GM19395 (cell line): ENCODE measurements around the gene LRTM2.

Experiments
- ATAC-seq: cut with Tn5 transposase; IDR thresholded peaks from one replicate; pipeline ENCODE4 v1.9.1; 2021; ENCODE audit warnings: mild to moderate bottlenecking, moderate library complexity; ENCODE audit not compliant: unreplicated experiment

The LRTM2 gene

DNA sequence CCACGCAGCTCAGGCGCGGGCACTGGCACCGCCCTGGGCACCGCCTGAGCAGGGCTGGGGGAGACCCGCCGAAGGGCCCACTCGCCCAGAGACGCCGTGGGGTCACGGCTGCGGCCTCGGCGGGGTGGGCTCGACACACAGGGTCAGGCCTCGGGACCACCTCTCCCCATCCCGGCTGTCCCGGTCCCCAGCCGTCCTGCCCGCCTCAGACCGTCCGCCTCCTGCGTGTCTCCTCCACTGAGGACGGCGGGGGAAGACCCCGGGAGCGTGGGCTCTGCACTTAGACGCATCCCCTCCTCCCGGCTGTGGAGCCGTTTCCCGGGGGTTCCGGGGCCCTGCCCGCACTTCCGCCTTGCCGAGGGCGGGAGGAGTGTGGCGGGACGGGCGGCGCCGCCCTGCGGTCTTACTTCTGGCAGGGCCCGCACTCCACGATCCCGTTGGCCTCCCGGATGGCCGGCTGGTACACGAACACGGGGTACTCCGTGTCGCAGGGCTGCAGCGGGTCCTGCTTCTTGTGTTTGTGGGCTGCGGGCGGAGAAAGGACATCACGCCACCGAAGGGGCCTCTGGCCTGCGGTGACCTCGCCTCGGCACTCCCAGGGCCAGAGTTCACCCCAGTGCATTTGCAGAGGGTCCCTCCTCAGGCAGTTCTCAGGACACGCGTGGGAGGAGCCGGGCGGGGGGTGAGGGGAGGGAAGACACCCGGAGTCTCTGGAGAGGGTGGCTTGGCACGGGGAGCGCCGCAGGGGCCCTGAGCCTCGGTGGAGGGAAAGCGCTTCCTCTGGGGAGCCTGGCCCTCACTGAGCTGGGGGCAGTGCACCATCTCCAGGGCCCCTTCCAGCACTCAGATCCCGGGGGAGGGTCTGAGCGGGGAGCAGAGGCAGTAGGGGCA is 23.1 kb upstream of the LRTM2 start:
- ATAC-seq: peak; percentile 19

DNA sequence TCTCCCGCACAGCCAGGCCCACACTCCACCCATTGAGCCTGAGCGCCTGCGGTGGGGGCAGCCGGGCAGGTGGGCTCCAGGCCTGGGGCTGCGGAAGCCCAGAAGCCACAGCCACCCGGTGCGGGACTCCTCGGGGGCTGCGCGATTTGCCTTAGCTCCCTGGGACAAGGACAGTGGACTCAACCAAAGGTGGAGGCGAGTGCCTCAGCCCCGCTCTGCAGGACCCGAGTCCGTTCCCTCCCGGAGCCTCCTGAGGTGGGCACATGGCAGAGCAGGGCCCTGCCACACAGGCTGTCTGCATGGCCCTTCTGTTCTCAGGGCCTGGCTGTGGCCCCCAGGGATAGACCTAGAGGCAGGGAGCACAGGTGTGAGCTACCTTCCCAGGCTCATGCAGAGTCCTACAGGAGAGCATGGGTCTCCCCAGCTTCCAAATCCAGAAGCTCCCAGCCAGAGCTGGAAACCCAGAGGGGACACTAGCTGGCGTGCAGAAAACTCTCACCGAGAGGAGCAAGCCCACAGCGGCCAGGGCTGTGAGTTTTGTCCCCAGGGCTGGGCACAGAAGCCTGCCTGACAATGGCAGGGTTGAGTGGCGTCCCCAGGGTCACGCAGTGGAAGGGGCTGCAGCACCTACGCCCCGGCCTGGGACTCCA is 22.2 kb upstream of the LRTM2 start:
- no peak for ATAC-seq

- no peak for ATAC-seq
Observed at GRCh38 chr12:1798641-1799020, 21.7 kb upstream of the LRTM2 start.

DNA sequence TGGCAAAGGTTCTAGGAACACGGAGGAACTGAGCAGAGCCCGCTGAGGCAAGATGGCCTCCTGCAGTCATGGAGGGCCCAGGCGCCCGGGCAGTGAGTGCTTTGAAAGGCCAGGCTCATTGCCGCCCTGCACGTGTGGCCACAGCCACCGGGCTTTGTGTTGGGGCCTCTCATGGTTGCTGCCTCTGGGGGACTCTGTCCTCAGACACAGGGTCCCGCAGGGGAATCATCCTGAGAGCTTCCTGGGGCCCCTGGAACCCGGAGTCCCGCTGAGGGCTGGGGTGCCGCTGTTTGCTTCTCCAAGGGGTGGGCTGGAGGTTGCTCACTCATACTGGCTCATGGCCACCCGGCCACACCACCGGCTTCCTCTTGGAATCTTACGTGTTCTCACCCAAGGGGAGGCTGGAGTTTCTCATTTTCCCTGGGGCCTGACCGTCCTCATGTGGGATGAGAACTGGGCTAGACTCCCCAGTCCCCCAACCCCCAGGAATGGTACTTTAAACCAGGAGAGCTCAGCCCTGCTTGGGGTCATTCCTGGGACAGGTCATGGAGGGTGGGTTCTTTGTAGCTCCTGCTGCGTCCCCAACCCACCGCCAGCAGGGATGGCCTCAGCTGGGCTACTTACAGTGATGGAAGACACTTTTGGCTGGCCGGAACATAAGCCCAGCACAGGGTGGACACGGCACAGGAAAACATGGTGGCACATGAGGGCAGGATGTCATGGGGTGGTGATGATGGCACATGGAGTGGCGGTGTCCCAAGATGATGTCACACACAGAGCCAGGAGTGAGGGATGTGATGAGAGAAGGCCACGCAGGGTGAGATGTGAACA is 21.1 kb upstream of the LRTM2 start:
- no peak for ATAC-seq

DNA sequence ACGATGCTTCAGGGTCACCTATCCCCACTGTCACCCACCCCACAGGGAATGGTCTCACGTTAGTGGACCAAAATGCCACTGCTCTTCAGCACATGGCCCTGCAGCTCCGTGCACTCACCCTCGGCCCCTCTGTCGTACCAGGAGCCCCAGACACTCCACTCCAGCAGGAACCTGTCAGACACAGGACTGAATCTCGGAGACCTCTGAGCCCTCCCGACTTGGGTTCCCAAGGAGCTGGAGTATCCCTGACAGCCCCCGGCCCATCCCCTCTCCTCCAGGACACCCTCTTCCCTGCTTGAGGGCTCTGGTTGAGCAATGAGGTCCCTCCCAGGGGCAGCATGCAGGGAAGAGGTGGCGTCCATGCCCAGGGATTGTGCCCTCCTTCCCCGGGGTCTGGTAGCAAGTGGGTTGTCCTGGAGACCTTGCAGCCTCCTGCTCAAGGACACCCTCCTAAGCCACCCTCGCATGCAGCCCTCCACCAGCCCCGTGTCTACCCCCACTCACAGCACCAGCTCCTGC is 20.4 kb upstream of the LRTM2 start:
- ATAC-seq: no peak

- ATAC-seq: no peak
Observed at GRCh38 chr12:1800401-1801302, 19.7 kb upstream of the LRTM2 start.

DNA sequence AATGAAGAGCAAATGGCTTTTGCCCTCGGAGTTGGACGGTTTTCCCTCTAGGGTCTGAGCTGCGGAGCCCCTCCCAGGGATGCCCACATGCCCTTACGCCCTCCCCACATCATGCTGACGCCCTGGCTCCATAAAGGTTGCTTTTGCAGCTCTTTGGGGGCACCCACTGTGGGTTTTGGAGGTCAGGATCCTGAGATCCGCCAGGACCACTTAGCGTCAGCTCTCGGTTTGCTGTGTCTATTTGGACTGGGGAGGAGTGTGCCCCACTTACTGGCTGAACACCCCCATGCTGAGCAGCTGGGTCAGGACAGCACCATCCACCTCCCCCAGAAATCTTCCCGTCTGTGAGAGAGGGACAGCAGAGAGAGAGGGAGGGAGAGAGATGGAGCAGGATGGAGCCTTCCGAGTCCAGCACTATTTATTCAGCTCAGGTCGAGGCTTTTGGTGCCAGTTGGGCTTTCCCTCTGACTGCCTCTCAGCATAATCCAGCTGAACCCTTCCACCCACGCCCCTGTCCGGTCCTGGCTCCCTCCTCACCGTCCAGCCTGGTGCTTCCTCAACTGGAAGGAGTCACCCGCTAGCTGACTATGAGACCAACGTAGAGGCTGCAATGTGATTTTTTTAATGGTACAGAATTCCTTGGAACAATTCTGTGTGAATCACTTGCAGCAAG is 18.9 kb upstream of the LRTM2 start:
- ATAC-seq: no peak

DNA sequence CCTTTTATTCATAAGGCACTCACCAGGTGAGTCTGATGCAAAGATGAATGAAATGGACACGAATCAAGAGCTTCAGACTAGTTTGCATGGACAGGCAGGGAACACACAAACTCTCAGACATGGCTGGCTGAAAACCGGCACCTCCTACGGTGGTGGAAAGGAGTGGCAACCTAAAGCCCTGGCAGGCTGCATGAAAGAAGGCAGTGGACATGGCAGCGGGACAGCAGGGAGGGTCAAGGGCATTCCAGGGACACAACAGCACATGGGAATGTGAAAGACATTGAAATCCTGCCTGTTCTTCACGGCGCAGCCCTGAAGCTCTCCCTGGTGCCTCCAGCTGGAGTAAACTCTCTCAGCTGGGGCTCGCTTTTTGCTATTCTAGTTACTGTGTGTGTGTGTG is 16.6 kb upstream of the LRTM2 start:
- no peak for ATAC-seq

GRCh38 chr12:1804545-1805332 is 15.6 kb upstream of the LRTM2 start:
- ATAC-seq: peak; percentile 79

DNA sequence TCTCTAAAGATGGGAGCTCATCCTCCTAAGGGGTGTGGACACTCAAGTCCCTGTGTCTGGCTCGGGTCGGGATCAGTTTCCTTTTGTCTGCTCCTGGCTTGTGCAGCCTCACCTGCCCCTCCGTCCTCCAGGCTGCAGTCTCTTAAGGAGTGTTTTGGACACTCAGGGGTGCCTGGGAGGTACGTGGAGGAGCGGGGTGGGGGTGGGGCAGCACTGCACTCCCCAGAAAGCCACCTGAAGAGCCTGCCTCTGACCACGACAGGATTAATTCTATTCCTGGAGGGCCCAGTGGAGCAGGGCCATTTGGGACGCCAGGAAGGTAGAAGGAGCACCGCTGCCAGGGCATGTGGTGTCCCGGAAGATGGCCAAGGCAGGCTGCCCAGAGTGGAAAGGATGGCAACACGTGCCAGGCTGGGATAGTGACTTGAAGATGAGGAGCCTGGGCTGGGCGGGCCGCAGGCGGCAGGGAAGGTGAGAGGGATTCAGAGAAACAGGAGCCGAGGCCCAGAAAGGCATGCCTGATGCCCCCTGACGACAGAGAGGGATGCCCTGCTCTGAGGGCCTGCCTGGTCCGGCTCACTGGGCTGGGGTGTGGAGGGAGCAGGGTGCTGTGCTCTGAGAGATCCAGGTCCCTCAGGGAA is 14.8 kb upstream of the LRTM2 start:
- ATAC-seq: no peak

GRCh38 chr12:1806301-1807086 is 13.9 kb upstream of the LRTM2 start:
- ATAC-seq: no peak

DNA sequence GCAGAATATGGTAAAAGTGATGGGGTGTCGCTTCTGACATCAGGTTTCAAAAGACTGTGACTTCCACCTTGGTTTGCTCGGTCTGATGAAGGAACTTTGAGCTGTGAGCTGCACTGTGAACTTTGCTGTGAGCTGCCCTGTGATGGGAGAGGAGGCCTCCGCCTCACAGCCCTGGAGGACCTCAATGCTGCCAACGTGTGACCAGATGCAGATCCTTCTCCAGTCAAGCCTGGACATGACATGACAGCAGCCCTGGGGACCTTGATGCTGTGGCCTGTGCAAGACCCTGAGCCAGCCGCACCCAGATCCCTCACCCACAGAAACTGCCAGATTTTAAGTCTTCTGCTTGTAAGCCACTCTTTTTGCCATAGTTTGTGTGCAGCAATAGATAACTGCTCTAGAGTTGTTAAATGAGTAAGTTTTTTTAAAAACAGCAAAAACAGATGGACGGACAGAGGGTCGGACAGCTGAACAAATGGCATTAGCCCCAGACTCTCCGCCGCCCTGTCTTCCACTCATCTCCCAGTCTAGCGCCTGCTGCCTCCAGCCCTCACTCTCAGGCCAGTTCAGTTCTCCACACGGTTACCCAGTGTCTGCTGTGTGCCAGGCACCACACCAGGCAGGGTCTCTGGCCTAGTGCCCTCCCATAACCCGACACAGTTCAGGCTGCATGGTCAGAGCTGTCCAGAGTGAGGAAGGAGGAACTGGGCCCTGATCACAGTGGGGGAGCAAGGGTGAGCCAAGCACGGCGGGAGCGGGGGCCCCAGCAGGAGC is 13.1 kb upstream of the LRTM2 start:
- ATAC-seq: no peak

GRCh38 chr12:1808036-1808797 is 12.1 kb upstream of the LRTM2 start:
- no peak for ATAC-seq

GRCh38 chr12:1808798-1809480 is 11.4 kb upstream of the LRTM2 start:
- ATAC-seq: no peak

DNA sequence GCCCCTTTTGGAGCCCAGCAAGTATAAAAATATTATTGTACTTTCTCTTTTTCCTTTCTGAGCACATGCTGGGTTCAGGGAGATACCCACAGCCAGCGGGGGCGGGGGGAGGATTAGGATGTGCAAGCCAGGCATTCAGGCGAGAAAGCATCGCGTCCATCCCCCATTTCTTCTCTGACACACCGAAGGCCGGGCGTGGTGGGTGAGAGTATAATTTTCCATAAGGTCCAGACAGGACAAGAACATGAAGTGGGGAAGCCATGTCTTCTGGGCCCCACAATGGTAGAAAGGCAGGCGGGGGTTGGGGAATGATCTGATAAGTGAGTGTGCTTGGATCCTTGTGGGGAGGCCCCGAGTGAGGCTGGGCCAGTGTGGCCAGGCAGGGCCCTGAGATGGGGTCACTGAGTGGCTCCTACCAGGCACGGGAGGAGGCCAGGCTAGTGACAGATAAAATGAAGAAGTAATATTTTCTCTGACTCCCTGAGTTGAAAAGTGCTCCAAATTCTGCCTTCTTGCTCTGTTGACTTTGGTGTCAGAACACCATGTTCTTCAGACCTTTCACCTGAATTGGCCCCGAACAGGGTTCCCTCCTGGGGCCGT is 10.7 kb upstream of the LRTM2 start:
- no peak for ATAC-seq
